GM18499 (cell line): ENCODE measurements around the gene INPP5D.
A peak's percentile ranks its signal among the peaks of the same experiment; 100 is the strongest.

Experiments used
- ATAC-seq: cut with Tn5 transposase; IDR thresholded peaks from one replicate; pipeline ENCODE4 v1.9.1; 2021; ENCODE audit warnings: moderate number of reproducible peaks; ENCODE audit not compliant: insufficient read depth, unreplicated experiment

INPP5D gene

GRCh38 chr2:233247744-233248143 is 187.6 kb downstream of the INPP5D start:
- ATAC-seq: no peak

- ATAC-seq: no peak
Measured at GRCh38 chr2:233248999-233249398, 188.9 kb downstream of the INPP5D start.

- no peak for ATAC-seq
Measured at GRCh38 chr2:233250568-233250967, 190.4 kb downstream of the INPP5D start.

GRCh38 chr2:233250985-233251305 is 190.8 kb downstream of the INPP5D start:
- ATAC-seq: no peak

GRCh38 chr2:233251306-233252116 is 191.4 kb downstream of the INPP5D start, which contains the start of gene ATG16L1:
Gene ATG16L1 (plus strand): TSS chr2:233251673. CDS start chr2:233251828, 155 bp downstream.
- ATAC-seq: peak; percentile 62

- ATAC-seq: no peak
Measured at GRCh38 chr2:233252227-233252626, 192.1 kb downstream of the INPP5D start.

- no peak for ATAC-seq
Measured at GRCh38 chr2:233255151-233255550, 195.0 kb downstream of the INPP5D start.

- no peak for ATAC-seq
Measured at GRCh38 chr2:233256048-233256447, 195.9 kb downstream of the INPP5D start.
